SK-N-SH (cell line): ENCODE data around the gene ZNF138.

ENCODE experiments used
- EZH2phosphoT487 ChIP-seq: fragments of 200-600 bp; sonication (generic); IDR thresholded peaks from 2 replicates; pipeline ENCODE4 v1.6.1; 2017; ENCODE audit warnings: low read depth, mixed run types, mild to moderate bottlenecking, antibody characterized with exemption, moderate library complexity, borderline replicate concordance
- FOXM1 ChIP-seq: IDR thresholded peaks from 2 replicates; pipeline ENCODE4 v1.4.0; 2012; ENCODE audit warnings: low read depth, mild to moderate bottlenecking
- JUND ChIP-seq: IDR thresholded peaks from 2 replicates; pipeline ENCODE4 v1.4.0; 2012
- POLR2AphosphoS5 ChIP-seq: IDR thresholded peaks from 2 replicates; pipeline ENCODE4 v1.6.1; 2012; ENCODE audit warnings: low read depth, low read length
- RFX5 ChIP-seq: IDR thresholded peaks from 2 replicates; pipeline ENCODE4 v1.6.1; 2012; ENCODE audit warnings: mild to moderate bottlenecking, improper control_type of control experiment, low read length
- SMC3 ChIP-seq: IDR thresholded peaks from 2 replicates; pipeline ENCODE4 v1.6.1; 2012; ENCODE audit warnings: low read depth, low read length, improper control_type of control experiment
- TF ChIP-seq, protein P1 (sequence below): fragments of 200-600 bp; sonication (generic); IDR thresholded peaks from 2 replicates; pipeline ENCODE4 v1.6.1; 2017; ENCODE audit warnings: antibody characterized with exemption, mild to moderate bottlenecking, moderate library complexity

DNA sequence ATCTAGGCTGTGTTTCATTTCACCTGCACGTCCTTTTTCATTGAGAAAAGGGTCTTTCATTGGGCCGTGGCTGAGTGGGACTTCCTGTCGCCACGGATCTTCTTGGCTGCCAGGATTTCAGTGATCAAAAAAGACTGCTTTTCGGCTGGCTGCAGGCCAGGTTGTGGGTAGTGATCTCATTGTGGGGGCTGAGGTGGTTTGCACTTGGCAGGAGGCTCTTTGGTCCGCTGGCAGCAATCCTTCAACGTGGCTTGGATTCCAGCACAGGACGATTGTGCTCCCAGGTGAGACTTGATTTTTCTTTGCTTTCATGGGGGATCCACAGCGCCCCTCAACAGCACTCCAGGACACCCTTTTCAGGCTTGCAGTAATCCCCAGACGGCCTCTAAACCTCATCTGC, 79.9 kb downstream of the ZNF138 start:
- TF ChIP-seq JUND (no peak), RFX5 (no peak), FOXM1 (no peak), POLR2AphosphoS5 (no peak), SMC3 (no peak), EZH2phosphoT487 (no peak)
- TF ChIP-seq, protein P1, sequence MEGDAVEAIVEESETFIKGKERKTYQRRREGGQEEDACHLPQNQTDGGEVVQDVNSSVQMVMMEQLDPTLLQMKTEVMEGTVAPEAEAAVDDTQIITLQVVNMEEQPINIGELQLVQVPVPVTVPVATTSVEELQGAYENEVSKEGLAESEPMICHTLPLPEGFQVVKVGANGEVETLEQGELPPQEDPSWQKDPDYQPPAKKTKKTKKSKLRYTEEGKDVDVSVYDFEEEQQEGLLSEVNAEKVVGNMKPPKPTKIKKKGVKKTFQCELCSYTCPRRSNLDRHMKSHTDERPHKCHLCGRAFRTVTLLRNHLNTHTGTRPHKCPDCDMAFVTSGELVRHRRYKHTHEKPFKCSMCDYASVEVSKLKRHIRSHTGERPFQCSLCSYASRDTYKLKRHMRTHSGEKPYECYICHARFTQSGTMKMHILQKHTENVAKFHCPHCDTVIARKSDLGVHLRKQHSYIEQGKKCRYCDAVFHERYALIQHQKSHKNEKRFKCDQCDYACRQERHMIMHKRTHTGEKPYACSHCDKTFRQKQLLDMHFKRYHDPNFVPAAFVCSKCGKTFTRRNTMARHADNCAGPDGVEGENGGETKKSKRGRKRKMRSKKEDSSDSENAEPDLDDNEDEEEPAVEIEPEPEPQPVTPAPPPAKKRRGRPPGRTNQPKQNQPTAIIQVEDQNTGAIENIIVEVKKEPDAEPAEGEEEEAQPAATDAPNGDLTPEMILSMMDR: no peak
